OCI-LY1 (cell line): ENCODE data around the gene CACNB3.

ENCODE experiments used
- H2AFZ ChIP-seq: fragments of 200-600 bp; sonication (generic), shearing (Covaris generic); 2 replicates; pipeline ENCODE4 v1.6.0; 2014; ENCODE audit warnings: antibody characterized with exemption, mild to moderate bottlenecking, low read length
- H3F3A ChIP-seq: fragments of 200-600 bp; sonication (generic), shearing (Covaris generic); 2 replicates; pipeline ENCODE4 v1.6.0; 2014; ENCODE audit warnings: mild to moderate bottlenecking, antibody characterized with exemption, low read length, moderate library complexity; ENCODE audit not compliant: insufficient read depth
- H3K27ac ChIP-seq: fragments of 200-600 bp; sonication (generic); 2 replicates; pipeline ENCODE4 v1.5.1; 2014; ENCODE audit warnings: low read length, mixed run types, mild to moderate bottlenecking, low read depth; ENCODE audit not compliant: poor library complexity, severe bottlenecking
- H3K27me3 ChIP-seq: fragments of 200-600 bp; sonication (generic); 2 replicates; pipeline ENCODE4 v1.6.0; 2014; ENCODE audit warnings: antibody characterized with exemption, mild to moderate bottlenecking, low read length, moderate library complexity; ENCODE audit not compliant: insufficient read depth
- H3K36me3 ChIP-seq: fragments of 200-600 bp; sonication (generic); 2 replicates; pipeline ENCODE4 v1.6.1; 2014; ENCODE audit warnings: mild to moderate bottlenecking, antibody characterized with exemption, low read length, moderate library complexity, mixed read lengths; ENCODE audit not compliant: insufficient read depth
- H3K4me1 ChIP-seq: fragments of 200-600 bp; sonication (generic); 2 replicates; pipeline ENCODE4 v1.5.1; 2014; ENCODE audit warnings: mild to moderate bottlenecking, low read length, moderate library complexity; ENCODE audit not compliant: insufficient read depth, severe bottlenecking
- H3K4me2 ChIP-seq: fragments of 200-600 bp; sonication (generic), shearing (Covaris generic); 2 replicates; pipeline ENCODE4 v1.6.1; 2014; ENCODE audit warnings: low read length
- H3K4me3 ChIP-seq: fragments of 200-600 bp; sonication (generic); 2 replicates; pipeline ENCODE4 v1.5.1; 2014; ENCODE audit warnings: low read length, low read depth, mild to moderate bottlenecking, mixed read lengths; ENCODE audit not compliant: poor library complexity, severe bottlenecking
- H3K79me2 ChIP-seq: fragments of 200-600 bp; shearing (Covaris generic); 2 replicates; pipeline ENCODE4 v1.6.1; 2016; ENCODE audit warnings: mixed run types, low read length, mixed read lengths; ENCODE audit not compliant: insufficient read depth
- H3K9ac ChIP-seq: fragments of 200-600 bp; sonication (generic), shearing (Covaris generic); 2 replicates; pipeline ENCODE4 v1.6.1; 2014; ENCODE audit warnings: mild to moderate bottlenecking, low read length, mixed read lengths
- H3K9me2 ChIP-seq: fragments of 200-600 bp; sonication (generic), shearing (Covaris generic); 2 replicates; pipeline ENCODE4 v1.6.1; 2014; ENCODE audit warnings: low read depth, mild to moderate bottlenecking, low read length, mixed read lengths
- H3K9me3 ChIP-seq: fragments of 200-600 bp; shearing (Covaris generic); 2 replicates; pipeline ENCODE4 v1.6.1; 2014; ENCODE audit warnings: low read length, mixed read lengths
- H4K20me1 ChIP-seq: fragments of 200-600 bp; sonication (generic), shearing (Covaris generic); 2 replicates; pipeline ENCODE4 v1.6.0; 2016; ENCODE audit warnings: mild to moderate bottlenecking, low read length; ENCODE audit not compliant: insufficient read depth
- EZH2 ChIP-seq: fragments of 200-600 bp; sonication (generic), shearing (Covaris generic); IDR thresholded peaks from 2 replicates; pipeline ENCODE4 v1.8.0; 2017; ENCODE audit warnings: borderline replicate concordance, mixed run types, mild to moderate bottlenecking, antibody characterized with exemption, low read length, moderate library complexity, mixed read lengths
- TF ChIP-seq, protein P1 (sequence below): fragments of 200-600 bp; sonication (generic), shearing (Covaris generic); IDR thresholded peaks from 2 replicates; pipeline ENCODE4 v1.5.1; 2017; ENCODE audit warnings: mild to moderate bottlenecking, antibody characterized with exemption, low read length, moderate library complexity, mixed read lengths

Gene CACNB3

DNA sequence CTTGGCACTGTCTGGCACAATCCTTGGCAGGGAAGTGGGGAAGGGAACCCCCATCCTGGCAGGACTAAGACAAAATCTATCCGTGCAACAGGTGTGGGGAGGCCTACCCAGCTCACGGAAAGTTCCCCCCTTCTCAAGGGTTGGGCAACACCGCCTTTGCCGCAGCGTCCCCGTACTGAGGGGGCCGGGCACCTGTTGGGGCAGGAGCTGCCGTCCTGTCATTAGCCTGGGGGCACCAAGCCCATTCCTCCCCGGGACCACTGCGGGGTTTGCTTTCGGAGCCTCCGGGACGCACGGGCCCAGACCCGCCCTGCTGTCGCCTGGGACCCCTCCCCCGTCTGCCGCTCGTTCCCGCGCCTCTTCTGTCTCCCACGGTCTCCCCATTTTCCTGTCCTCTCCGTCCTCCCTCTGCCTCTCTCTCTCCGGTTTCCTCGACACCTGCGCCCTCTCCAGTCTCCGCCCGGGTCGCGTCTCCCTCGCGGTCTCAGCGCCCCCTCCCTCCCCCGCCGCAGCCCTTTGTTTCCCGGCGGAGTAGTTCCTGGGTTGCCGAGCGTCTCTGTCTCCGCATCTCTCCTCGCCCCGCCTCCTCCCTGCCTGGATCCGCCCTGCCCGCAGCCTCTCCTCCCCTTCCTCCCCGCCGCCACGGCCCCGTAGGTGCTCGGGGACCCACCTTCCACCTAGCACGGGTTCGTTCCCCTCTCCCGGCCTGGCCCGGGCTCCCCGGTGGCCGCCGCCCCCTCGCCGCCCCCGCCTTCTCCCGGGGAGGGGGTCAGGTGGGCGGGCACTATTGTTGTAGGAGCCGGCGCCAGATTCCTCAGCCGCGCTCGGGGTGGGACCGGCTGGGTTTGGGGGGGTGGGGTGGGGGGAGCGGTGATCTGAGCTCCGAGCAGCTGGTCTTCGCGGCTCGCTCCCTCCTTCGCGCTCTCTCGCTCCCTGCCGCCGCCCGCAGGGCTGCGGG lies at the start of gene CACNB3:
Gene CACNB3, plus strand, starts transcription at position 624 of the 958 bp plus-strand sequence. CDS start 434 bp downstream, outside the sequence.
- Histone ChIP-seq H3K79me2 (no peaks in the 10 kb centered on the region), H3K4me2 (peak within 1 kb of the TSS; percentile 79), H3K9me2 (no peaks in the 10 kb centered on the region), H3F3A (peaks cover 5% of the 10 kb centered on the region; the same call in 1 of the 2 replicates), H3K4me3 (peak within 1 kb of the TSS; percentile 62), H2AFZ (no peak within 1 kb of the TSS), H3K9me3 (no peaks in the 10 kb centered on the region), H3K27me3 (no peaks in the 10 kb centered on the region), H4K20me1 (no peaks in the 10 kb centered on the region), H3K27ac (no peak within 1 kb of the TSS), H3K9ac (peak within 1 kb of the TSS; percentile 54; the same call in 1 of the 2 replicates), H3K4me1 (peaks cover 16% of the 10 kb centered on the region), H3K36me3 (no peaks in the 10 kb centered on the region)
- TF ChIP-seq, protein P1, sequence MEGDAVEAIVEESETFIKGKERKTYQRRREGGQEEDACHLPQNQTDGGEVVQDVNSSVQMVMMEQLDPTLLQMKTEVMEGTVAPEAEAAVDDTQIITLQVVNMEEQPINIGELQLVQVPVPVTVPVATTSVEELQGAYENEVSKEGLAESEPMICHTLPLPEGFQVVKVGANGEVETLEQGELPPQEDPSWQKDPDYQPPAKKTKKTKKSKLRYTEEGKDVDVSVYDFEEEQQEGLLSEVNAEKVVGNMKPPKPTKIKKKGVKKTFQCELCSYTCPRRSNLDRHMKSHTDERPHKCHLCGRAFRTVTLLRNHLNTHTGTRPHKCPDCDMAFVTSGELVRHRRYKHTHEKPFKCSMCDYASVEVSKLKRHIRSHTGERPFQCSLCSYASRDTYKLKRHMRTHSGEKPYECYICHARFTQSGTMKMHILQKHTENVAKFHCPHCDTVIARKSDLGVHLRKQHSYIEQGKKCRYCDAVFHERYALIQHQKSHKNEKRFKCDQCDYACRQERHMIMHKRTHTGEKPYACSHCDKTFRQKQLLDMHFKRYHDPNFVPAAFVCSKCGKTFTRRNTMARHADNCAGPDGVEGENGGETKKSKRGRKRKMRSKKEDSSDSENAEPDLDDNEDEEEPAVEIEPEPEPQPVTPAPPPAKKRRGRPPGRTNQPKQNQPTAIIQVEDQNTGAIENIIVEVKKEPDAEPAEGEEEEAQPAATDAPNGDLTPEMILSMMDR = no peak
- no peak for TF ChIP-seq EZH2

DNA sequence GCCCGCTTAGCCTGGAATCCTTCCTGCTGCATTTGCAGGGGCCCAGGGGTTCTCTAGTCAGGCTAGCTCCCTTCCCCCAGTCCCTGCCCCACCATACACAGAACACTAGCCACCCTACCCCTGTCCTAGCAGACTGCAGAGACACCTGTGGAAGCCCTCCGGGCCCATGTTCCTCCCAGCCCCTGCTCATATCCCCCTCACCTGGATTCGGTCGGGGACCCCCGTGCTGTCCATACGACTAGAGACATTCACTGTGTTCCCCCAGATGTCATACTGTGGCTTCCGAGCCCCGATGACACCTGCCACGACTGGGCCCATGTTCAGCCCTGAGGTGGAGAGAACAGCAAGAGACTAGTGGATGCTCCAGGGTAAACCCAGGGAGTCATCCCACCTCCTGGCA lies 49.6 kb upstream of the CACNB3 start:
- H3K9ac ChIP-seq = no peak overlapping the region
- TF ChIP-seq EZH2 = no peak
- TF ChIP-seq, protein P1 = no peak
- H3K4me3 ChIP-seq = no peak overlapping the region
- no peaks in the 10 kb centered on the region for H3K36me3 ChIP-seq
- no peak overlapping the region for H3K27ac ChIP-seq
- H3F3A ChIP-seq = no peaks in the 10 kb centered on the region
- H3K9me2 ChIP-seq = no peaks in the 10 kb centered on the region
- no peaks in the 10 kb centered on the region for H3K9me3 ChIP-seq
- no peak overlapping the region for H3K4me2 ChIP-seq
- no peaks in the 10 kb centered on the region for H3K79me2 ChIP-seq
- no peaks in the 10 kb centered on the region for H3K4me1 ChIP-seq
- no peaks in the 10 kb centered on the region; the same call in 1 of the 2 replicates for H3K27me3 ChIP-seq
- H2AFZ ChIP-seq = no peak overlapping the region
- H4K20me1 ChIP-seq = no peaks in the 10 kb centered on the region

DNA sequence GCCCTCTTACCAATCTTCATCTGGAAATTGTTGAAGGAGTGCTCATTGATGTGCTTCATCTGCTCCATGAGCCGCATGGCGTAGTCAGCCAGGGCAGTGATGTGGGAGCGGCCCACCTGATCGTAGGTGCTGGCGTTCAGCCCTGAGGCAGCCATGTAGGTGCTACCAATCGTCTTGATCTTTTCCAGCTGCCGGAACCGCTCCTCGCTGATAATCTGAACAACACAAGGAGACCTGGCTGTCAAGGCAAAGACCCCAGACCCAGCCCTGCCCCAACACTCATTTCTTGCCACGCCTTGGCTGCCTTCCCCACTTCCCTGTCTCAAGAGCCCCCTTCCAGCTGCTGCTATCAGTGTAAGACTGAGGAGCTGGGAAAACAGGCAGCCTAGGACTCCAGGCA lies 47.5 kb upstream of the CACNB3 start:
- no peaks in the 10 kb centered on the region for H3K4me1 ChIP-seq
- H4K20me1 ChIP-seq = no peaks in the 10 kb centered on the region
- H3K9me2 ChIP-seq = no peaks in the 10 kb centered on the region
- H3K4me2 ChIP-seq = no peak overlapping the region
- H3K27ac ChIP-seq = no peak overlapping the region
- no peaks in the 10 kb centered on the region for H3F3A ChIP-seq
- no peaks in the 10 kb centered on the region for H3K9me3 ChIP-seq
- no peak for TF ChIP-seq EZH2
- TF ChIP-seq, protein P1 = no peak
- H2AFZ ChIP-seq = no peak overlapping the region
- no peaks in the 10 kb centered on the region for H3K79me2 ChIP-seq
- H3K9ac ChIP-seq = no peak overlapping the region
- no peak overlapping the region for H3K4me3 ChIP-seq
- H3K36me3 ChIP-seq = no peaks in the 10 kb centered on the region
- H3K27me3 ChIP-seq = no peaks in the 10 kb centered on the region; the same call in 1 of the 2 replicates
